GM19438 (cell line): ENCODE measurements around the gene CD38.
A peak's percentile ranks its signal among the peaks of the same experiment; 100 is the strongest.
"Not testable (repeated sequence)": the region's sequence is repeated elsewhere in the genome, so short reads cannot be mapped to it uniquely, and the experiment has no call there.

Experiments
- ATAC-seq: cut with Tn5 transposase; IDR thresholded peaks from one replicate; pipeline ENCODE4 v1.9.1; 2021; ENCODE audit warnings: low read depth; ENCODE audit not compliant: unreplicated experiment

The CD38 gene

DNA sequence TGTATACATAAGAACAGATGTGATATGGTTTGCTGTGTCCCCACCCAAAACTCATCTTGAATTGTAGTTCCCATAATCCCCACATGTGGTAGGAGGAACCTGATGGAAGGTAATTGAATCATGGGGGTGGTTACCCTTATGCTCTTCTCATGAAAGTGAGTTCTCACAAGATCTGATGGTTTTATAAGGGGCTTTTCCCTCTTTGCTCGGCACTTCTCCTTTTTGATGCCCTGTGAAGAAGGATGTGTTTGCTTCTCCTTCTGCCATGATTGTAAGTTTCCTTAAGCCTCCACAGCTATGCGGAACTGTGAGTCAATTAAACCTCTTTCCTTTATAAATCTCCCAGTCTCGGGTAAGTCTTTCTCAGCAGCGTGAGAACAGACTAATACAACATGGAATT, 83.1 kb downstream of the CD38 start:
- ATAC-seq, result not testable (repeated sequence)

DNA sequence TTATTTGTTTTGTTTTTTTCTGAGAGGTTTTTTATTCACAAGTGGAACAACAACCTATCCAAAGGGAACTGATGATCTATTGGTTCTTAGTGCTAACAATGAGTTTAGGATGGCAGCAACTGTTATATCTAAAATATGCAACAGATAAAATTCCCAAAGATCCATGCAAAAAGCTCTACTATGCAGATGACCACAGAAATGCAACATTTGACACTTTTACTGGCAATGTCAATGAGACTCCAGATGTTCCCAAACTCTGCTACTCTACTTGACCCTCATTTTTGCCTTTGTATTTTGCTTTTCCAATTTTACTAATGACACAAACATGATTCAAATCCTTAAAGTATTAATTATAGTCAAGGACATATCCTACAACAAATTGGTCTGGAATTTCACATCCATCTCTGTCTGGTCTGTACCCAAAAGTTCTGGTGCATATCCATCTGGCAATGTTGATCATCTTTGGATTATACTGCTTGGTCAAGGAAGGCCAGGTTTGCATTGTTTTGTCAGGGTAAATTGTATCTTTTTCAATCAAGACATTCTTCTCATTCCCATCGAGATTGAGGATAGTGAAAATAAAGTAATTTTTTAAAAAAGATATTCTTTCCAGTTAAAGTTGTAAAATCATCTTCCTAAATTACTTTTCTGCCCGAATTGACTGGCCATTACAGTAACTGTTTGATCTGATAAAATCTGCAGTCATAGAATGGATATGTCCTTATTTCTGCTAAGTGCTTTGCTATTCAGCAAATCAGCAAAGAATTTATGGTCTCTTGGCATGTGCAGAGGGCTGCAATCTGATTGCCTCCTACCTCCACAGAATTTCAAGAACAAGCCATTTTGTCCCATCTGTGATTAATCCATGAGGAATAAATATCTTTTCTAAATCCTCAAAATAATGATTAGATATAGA, 86.8 kb downstream of the CD38 start:
- ATAC-seq, result no peak

DNA sequence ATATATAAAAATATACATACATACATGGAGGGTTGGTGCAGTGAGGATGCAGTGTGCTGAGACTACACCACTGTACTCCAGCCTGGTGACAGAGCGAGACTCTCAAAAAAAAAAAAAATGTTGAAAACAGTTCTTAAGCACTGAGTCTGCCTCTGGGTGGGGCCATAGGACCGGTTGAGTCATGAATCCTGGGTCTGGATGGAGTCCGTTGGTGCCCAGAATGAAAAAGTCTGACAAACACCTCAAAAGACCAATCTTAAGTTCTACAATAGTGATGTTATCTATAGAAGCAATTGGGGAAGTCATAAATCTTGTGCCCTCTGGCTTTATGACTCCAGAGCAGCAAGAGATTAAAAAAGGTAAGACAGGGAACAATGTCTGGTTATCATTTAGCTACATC, 90.0 kb downstream of the CD38 start:
- ATAC-seq, result no peak

DNA sequence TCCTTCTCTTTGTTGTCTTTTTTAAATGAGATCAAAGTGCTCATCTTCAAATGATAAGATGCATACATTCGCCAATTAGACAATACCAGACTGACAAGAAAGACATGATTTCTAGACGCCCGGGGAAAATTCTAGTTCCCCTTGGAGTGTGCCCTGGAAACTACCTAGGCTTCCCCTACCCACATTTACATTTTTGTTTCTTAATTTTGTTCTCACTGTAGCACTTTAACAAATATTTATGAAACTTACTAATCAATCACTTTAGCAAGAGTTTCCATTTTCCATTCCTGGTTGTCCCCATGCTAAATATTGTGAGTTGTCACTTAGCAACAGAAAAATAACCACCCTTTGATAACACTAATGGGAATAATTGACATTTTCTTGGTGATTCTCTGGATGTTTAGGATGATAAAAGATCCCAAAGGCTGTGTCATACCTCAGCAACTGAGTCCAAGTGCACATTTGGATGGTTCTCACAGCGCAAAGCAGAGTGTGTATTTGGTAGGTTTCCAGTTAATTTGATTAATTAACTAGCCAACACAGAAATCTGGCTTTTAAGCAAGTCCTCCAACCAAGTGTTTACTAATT, 90.8 kb downstream of the CD38 start:
- no peak for ATAC-seq

DNA sequence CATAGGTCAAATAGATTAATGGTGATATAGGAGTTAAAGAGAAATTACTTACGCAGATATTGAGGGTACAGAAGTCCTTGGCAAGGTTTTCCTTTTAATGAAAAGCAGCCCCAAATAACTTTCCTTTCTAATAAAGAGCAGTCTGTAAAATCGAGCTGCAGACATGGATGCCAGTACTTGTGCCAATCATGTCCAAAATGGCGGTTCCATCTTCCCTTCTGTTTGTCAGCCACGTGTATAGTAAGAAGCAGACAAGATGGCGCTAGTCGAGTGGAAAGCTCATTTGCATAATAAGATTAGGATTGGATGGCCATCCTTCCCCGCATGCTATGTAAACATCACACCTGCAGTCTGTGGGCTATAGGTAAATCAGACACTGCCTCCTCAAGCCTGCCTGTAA, 92.0 kb downstream of the CD38 start:
- no peak for ATAC-seq

DNA sequence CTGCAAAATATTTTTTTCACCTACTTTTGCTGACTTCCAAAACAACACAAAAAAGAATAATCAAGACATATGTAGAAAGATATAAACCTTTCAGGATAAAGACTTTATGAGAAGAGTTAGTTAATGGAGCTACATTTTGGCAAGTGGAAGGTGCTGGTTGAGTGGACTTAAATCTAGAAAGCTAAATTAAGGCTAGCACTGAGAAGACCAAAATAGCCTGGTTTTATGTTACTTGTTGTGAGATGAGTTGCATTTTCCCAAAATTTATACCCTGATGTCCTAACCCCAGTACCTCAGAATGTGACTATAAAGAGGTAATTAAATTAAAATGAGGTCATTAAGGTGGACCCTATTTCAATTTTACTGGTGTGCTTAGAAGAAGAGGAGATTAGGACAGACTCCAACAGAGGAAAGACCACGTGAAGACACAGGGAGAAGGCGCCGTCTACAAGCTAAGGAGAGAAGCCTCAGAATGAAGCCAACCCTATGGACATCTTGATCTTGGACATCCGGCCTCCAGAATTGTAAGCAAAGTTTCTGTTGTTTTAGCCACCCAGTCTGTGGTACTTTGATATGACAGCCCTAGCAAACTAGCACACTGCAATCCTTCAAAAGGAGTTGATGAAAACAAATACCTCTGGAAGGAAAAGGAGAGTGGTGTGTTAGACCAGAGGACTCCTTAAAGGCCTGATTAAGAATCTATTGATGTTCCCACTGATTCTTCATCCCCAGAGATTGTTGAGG, 93.0 kb downstream of the CD38 start:
- ATAC-seq, result no peak

DNA sequence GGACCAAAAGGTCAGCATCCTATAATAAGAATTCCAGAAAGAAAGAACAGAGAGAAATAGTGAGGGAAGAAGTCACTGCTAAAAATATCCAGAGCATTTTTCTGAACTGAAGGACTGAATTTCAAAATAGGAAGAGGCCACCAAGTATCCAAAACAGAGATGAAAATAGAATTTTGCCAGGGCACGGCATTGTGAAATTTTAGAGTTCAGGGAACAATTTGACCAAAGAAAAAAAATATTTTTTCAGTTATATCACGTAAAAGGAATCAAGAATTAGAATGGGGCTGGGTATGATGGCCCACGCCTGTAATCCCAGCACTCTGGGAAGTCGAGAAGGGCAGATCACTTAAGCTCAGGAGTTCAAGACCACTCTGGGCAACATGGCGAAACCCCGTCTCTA, 95.0 kb downstream of the CD38 start:
- no peak for ATAC-seq

DNA sequence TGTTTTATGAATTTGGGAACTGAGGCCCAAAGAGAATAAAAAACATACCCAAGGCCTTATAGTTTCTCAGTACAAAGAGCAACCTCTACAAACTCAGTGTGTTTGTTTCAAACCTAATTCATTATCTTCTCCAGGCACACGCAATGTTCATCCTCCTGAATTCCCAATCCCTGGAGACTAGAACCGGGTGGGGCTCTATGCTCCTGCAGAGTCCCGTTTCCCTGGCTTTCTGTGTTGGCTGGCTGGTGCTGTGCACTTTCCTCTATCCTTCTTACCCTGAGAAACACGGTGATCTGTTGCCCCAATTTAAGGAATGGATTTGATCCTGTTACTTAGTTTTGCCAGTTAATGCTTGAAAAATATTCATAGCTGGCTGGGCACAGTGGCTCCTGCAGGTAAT, 96.5 kb downstream of the CD38 start:
- no peak for ATAC-seq

DNA sequence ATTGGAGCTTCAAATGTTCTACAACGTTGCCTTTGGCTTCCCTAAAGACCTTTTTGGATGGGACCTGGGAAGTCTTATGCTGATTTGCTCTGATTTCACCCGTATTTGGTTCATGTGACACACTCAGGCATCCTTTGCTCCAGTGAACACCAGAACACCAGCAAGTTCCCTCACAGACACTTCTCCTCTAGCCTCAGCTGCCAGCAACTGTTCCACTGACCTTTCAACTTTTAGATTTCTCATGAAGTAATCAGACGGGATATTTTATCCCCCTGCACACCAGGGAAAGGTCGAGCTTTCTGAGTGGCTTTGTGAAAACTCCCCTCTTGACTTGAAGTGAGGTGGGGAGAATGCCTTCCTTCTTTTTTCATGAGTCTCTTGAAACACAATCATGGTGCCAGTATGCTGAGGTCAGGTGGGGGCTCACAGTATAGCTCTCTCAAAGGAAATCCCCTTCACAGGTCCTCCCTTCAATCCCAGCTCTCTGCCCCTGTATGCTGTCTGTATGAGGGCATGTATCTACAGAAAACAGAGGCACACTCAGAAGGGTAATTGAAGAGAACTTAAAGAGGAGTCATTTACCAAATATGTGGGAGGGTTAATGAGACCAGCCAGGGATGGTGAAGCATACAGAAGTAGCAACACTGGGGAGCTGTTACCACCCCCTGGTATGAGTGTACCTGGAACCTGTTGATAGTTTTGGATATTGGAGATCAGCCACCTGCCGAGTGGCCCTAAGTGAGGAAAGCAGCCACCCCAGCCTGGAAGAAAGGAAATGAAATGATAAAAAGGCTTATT, 97.7 kb downstream of the CD38 start:
- ATAC-seq, result no peak

DNA sequence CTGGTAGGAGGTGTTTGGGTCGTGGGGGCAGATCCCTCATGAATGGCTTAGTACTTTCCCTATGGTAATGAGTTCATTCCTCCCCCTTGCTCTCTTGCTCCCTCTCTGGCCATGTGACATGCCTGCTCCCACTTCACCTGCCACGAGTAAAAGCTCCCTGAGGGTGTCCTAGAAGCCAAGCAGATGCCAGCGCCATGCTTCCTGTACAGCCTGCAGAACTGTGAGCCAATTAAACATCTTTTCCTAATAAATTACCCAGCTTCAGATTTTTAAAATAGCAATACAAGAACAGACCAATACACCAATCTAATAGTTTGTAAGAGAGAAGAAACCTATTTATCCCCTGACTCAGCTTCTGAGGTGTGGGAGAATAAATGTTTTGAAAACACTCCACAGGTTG, 99.9 kb downstream of the CD38 start:
- no peak for ATAC-seq

DNA sequence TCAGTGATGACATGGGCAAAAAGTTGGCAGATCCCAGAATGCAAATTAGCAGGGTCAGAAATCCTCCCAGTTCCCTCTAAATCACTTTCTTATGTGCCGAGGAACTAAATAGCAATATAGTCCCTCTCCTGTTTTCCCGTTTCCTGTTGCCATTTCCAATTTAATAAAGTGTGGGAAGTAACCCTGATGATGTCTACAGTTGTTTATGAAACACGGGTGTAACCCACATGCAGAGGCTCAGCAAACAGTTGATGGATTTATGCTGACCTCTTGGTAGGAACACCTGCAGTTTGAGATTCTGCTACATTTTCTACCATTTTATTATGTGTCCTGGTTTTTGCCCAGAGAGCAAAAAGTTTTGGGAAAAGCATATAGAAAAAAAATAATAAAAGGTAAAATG, 103.7 kb downstream of the CD38 start:
- no peak for ATAC-seq

DNA sequence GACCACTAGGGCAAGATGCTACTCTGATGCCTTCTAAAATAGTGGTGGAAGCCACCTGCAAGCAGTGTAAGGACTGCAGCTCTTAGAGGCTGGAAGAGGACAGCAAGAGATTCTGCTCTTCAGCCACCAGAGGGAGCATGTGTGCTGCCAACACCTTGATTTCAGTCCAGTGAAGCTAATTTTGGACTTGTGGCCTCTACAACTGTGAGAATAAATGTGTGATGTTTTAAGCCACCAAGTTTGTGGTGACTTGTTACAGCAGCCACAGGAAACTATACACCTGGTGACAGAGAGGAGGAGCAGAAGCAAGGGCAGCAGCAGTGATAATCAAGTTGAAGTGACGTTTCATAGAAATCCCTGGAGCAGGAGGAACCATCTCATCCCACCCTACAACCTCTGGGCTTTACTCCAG, 104.6 kb downstream of the CD38 start:
- ATAC-seq, result peak; percentile 96

DNA sequence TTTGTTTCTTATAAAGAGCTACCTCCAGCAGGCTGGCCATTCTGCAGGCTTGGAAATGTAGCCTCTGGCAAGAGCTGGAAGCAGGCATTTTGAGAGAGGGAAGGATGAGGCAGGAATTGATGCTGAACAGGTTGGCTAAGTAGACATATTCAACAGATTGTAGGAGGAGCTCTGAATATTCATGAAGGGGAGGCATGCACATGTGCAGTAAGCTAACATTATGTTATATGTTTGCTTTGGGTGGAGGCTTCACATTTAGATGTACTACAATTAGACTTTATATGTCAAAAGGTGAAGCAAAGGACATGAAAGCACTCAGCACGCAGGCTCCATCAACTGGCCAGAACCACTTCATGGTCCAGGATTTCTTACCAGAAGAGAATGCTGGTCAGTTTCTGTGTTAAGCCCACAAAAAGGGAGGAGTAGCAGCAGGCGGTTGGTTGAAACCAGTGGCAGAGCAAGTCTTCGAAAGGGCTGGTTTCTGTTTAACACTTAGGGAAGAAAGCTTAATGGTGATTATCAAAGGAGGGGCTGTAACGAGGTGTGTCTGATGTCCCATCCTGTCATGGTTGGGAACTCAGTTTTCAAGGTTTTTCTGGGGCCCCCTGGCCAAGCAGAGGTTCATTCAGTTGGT, 105.6 kb downstream of the CD38 start:
- ATAC-seq, result no peak

DNA sequence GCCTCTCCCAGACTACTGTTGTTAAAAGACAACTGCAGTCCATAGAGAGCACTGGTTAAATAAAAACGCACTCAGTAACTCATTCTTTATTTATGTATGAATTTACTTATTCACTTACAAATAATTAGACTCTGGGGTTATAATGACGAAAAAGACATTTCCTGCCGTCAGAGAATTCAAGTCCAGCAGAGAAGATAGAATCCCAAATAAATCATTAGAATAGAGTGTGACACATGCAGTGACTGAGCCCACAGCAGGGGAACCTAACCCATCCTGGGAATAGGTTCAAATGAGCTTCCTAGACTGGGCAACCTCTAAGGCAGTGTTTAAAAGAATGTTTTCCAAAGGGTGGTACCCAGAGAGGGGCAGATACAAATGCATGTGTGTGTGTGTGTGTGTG, 106.5 kb downstream of the CD38 start:
- ATAC-seq, result no peak

DNA sequence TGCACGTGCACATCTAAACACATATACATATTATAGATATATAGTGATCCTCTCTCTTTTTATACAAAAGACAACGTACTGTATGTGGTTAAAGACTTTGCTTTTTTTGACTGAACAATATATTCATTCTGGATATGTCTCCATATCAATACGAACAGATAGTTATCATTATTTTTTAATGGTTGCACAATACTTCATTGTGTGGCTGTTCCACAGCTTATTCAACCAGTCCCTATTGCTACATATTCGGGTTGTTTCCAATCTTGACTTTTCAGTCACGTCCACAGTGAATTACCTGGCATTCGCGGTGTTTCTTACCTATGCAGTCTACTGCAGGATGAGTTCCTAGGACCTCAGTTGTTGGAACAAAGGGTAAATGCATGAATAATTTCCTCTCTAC, 107.3 kb downstream of the CD38 start:
- no peak for ATAC-seq

DNA sequence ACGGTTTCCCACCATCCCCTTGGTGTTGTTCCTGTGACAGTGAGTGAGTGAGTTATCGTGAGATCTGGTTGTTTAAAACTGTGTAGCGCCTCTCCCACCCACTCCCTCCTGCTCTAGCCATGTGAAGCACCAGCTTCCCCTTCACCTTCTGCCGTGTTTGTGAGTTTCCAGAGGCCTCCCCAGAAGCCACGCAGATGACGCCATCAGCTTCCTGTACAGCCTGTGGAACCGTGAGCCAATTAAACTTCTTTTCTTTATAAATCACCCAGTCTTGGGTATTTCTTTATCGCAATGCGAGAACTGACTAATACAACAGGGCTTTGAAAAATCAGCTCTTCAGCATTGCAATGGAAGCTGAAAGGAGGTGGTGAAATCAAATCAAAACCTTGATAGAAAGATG, 110.4 kb downstream of the CD38 start:
- no peak for ATAC-seq

DNA sequence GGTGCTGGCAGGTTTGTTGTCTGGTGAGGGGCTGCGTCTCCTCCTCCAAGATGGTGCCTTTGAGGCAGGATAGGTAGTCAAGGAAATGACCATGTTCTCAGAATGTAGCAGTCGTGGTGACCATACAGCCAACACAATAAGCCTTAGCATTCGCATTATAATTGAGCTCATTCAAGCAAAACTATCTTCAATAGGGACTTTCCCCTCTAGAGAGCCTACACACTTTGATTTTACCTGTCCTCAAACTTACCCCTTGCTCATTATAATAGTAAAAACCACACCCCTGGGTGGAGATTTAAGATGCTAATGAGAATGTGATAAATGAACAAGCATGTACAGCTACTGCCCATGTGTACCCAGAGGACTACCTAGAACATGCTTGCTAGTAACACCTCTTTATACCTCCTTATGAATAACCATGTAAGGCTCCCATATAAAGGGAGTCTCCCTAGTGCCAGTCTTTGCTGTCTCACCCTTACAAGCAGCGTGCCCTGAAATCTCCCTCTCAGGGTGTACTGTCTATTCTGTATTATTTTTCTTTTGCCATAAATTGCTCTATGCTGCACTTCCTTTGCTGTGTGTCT, 112.2 kb downstream of the CD38 start:
- ATAC-seq, result no peak

DNA sequence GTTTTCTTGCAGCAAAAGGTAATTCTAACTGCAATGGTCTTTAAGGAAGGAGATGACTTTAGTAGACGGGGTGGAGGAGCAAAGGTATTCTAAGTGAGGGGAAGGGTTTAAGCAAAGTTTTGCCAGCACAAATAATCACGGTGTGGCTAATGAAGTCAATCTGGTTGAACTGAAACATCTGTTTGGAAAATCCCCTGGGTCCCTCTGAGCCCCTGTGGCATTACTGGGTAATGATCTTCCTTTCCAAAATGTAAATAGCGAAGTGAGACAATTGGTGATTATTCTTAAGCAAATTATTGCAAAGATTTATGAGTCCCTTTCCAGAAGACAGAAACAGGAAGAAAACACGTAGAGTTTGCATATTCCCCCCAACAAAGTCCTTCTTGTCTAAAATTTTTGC, 113.2 kb downstream of the CD38 start:
- no peak for ATAC-seq

DNA sequence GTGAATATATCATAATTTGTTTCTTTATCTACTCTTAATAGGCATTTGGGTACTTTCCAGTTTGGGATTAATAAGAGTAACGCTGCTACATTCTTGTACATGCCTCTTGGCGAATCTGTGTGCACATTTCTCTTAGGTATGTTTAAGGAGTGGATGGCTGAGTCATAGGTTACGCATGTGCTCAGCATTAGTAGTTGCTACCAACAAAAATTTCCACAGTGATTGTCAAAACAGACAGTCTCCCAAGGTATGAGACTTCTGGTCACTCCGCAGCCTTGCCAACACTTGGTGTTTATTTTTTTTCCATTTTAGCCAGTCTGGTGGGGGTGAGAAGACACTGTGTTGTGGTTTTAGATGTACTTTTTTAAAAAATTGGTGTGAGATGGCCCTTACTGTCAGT, 115.8 kb downstream of the CD38 start:
- no peak for ATAC-seq

DNA sequence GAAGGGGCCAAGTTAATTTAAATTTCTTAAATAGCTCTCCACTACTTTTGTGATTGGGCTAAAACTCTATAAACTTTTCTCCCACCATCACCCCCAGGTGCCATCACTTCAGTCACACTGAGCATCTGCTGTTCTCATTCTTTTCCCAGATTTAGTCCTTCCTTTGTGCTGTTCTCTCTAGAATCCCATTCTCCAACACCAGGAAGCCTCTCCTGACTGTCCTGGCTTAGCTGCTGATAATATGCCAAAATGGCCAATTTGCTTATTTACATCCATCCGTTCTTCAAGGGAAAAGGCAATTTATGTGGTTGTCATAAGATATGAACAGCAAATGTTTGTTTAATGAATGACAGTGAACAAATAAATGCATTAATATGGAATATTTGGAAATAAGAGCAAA, 116.3 kb downstream of the CD38 start:
- no peak for ATAC-seq
